Measurements from ENCODE around the gene GGCX.
"Not testable (repeated sequence)": the region's sequence is repeated elsewhere in the genome, so short reads cannot be mapped to it uniquely, and the experiment has no call there.

GGCX gene

GRCh38 chr2:85593023-85593422 lies 31.7 kb upstream of the GGCX start:
- DNase-seq: no peak

- DNase-seq: not testable (repeated sequence)
Observed at GRCh38 chr2:85592299-85592698, 31.0 kb upstream of the GGCX start.

- DNase-seq: no peak
Observed at GRCh38 chr2:85591563-85591962, 30.3 kb upstream of the GGCX start.

GRCh38 chr2:85590950-85591349 lies 29.7 kb upstream of the GGCX start:
- no peak for DNase-seq

GRCh38 chr2:85589982-85590791 lies 28.9 kb upstream of the GGCX start:
- DNase-seq: peak; percentile 12

- DNase-seq: no peak
Observed at GRCh38 chr2:85589181-85589580, 27.9 kb upstream of the GGCX start.

GRCh38 chr2:85588645-85589044 lies 27.4 kb upstream of the GGCX start:
- DNase-seq: no peak

GRCh38 chr2:85588236-85588635 lies 26.9 kb upstream of the GGCX start:
- DNase-seq: no peak

GRCh38 chr2:85585781-85586105 lies 24.4 kb upstream of the GGCX start:
- peak; percentile 55 for DNase-seq

- DNase-seq: peak; percentile 27
Observed at GRCh38 chr2:85584857-85585780, 23.8 kb upstream of the GGCX start.

GRCh38 chr2:85584354-85584856 lies 23.1 kb upstream of the GGCX start, which contains the start of gene VAMP5:
Gene VAMP5 (plus strand): TSS chr2:85584431. CDS start chr2:85584491, 60 bp downstream.
- no peak for DNase-seq

- no peak for DNase-seq
Observed at GRCh38 chr2:85583667-85584353, 22.5 kb upstream of the GGCX start.

- no peak for DNase-seq
Observed at GRCh38 chr2:85582492-85582891, 21.2 kb upstream of the GGCX start.

GRCh38 chr2:85580206-85580605 lies 18.9 kb upstream of the GGCX start:
- DNase-seq: no peak

- peak; percentile 11 for DNase-seq
Observed at GRCh38 chr2:85579266-85579935, 18.1 kb upstream of the GGCX start.

GRCh38 chr2:85578243-85579180 lies 17.2 kb upstream of the GGCX start:
- peak; percentile 84 for DNase-seq

- peak; percentile 69 for DNase-seq
Observed at GRCh38 chr2:85577386-85578242, 16.3 kb upstream of the GGCX start, which contains the start of gene VAMP8. Gene VAMP8 (plus strand): TSS chr2:85577586. CDS start chr2:85577647, 61 bp downstream.

- no peak for DNase-seq
Observed at GRCh38 chr2:85577063-85577385, 15.7 kb upstream of the GGCX start.

GRCh38 chr2:85575739-85576138 lies 14.4 kb upstream of the GGCX start:
- no peak for DNase-seq

GRCh38 chr2:85566265-85566664 lies 5.0 kb upstream of the GGCX start:
- DNase-seq: no peak

All from OCI-M1 (cell line).